Activated CD4-positive, CD25-positive, alpha-beta regulatory T cell treated with anti-CD3 and anti-CD28 coated beads, Interleukin-2, amount 50 U/mL, for 72 hours (primary cell): ENCODE measurements around the gene GIPC3.
"Not testable (repeated sequence)": the region's sequence is repeated elsewhere in the genome, so short reads cannot be mapped to it uniquely, and the experiment has no call there.

Experiments used
- DNase-seq: peaks from one replicate; pipeline ENCODE4 v3.0.0; 2021

GIPC3 gene

DNA sequence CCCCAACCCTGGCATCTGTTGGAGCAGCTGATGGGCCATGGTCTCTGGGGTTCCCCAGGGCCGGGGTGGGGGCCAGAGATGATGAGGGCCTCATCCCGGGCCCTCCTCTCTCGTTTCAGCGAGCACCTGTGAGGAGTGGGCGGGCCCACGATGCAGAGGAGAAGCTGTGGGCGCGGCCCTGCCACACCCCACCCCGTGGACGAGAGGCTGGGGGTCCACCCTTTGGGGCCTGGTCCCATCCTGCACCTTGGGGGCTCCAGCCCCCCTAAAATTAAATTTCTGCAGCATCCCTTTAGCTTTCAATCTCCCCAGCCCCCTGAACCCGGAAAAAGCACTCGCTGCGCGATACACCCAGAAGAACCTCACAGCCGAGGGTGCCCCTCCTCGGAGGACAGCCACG lies 6.9 kb upstream of the GIPC3 start:
- DNase-seq, result no peak

GRCh38 chr19:3580156-3580934 lies 4.9 kb upstream of the GIPC3 start:
- DNase-seq, result no peak

- not testable (repeated sequence) for DNase-seq
Measured at GRCh38 chr19:3581792-3582191, 3.5 kb upstream of the GIPC3 start.

GRCh38 chr19:3584036-3584802 lies 1.1 kb upstream of the GIPC3 start:
- not testable (repeated sequence) for DNase-seq

DNA sequence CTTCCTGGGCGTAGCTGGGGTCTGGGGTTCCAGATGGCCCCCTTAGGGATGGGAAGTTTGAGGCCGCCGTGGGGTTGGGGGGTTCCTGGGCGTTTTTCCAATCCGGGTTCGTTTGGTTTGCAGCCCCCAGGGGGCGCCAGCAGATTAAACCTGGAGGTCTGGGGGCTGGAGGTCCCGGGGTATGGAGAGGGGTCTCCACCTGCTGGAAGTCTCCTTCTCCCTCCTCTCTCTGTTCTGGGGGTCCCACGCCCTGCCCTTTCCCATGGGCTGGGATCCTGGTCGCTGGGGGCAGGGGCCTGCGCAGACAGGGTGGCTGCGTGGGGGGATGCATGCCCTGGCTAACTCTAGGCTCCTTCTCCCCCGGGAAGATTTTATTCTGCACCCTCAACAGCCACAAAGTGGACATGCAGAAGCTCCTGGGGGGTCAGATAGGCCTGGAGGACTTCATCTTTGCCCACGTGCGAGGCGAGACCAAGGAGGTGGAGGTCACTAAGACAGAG lies 899 bp downstream of the GIPC3 start:
- no peak for DNase-seq

- no peak for DNase-seq
Measured at GRCh38 chr19:3586707-3587346, 1.5 kb downstream of the GIPC3 start.

DNA sequence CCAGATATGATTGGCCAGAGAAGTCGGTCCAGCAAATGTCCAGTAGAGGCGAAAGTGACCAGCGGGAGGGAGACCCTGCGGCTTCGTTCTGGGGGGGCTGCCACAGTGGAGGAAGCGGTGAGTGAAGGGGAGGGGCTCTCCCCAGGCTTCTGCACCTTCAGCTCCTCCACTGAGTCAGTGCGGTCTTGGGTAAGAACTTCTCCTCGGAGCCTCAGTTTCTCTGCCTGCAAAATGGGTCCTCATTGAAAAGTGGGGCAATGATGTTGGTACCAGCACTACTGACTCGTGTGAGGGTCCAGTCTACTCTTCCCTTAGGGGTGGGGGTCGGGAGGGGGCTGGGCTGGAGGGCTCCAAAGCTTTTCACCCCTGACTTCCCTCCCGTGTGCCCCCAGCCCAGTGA lies 4.2 kb downstream of the GIPC3 start:
- no peak for DNase-seq

DNA sequence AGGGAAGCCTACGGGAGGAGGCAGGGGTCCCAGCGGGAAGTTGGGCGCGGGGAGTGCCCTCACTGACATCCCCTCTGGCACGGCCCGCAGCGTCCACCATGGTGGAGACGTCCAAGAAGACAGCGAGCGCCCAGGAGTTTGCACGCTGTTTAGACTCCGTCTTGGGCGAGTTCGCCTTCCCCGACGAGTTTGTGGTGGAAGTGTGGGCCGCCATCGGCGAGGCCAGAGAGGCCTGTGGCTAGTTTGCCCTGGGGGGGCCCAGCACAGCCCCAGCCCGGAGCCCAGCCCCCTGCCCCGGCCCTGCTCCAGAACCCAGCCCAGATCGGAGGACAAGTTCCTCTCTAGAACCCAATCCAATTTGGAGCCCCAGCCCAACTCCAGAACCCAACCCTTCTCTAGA lies 4.7 kb downstream of the GIPC3 start:
- DNase-seq, result no peak

DNA sequence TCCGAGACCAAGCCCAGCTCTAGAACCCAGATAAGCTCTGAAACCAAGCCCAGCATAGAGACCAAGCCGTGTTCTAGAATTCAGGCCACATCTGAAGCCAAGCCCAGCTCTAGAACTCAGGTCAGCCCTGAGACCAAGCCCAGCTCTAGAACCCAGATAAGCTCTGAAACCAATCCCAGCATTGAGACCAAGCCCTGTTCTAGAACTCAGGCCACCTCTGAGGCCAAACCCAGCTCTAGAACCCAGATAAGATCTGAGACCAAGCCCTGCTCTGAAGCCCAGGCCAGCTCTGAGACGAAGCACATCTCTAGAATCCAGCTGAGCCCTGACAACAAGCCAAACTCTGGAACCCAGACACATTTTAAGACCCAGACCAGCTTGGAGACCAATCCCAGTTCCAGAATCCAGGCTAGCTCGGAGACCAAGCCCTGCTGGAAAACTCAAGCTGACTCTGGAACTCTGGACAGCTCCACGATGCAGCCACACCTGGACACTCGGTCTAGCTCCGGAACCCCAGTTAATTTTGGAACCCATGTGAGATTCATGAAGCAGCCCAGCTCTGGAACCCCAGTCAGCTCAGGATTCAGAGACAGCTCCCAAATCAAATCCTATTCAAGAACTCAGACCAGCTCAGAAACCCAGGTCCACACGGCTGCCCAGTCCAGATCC lies 5.8 kb downstream of the GIPC3 start:
- DNase-seq, result no peak

GRCh38 chr19:3591876-3592613 lies 6.8 kb downstream of the GIPC3 start:
- DNase-seq, result no peak

DNA sequence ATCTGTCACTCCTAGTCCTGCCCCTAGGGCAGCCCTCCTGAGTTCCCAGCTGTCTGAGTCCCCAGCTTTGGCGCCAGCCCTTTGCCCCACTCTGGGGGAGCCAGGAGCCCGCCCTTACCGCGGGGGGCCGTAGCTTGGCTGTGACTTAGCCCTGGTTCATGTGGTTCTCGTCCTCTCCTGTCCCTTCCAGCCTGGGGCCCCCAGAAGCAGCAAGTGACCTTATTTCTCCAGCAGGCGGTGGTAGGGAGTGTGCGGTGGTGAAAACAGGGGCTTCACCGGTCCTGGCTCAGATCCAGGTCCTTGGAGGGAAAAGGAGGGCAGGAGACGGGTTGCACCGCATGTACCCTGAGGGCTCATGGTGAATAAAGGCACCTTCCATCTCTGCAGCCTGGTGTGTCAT lies 7.9 kb downstream of the GIPC3 start:
- DNase-seq, result no peak

DNA sequence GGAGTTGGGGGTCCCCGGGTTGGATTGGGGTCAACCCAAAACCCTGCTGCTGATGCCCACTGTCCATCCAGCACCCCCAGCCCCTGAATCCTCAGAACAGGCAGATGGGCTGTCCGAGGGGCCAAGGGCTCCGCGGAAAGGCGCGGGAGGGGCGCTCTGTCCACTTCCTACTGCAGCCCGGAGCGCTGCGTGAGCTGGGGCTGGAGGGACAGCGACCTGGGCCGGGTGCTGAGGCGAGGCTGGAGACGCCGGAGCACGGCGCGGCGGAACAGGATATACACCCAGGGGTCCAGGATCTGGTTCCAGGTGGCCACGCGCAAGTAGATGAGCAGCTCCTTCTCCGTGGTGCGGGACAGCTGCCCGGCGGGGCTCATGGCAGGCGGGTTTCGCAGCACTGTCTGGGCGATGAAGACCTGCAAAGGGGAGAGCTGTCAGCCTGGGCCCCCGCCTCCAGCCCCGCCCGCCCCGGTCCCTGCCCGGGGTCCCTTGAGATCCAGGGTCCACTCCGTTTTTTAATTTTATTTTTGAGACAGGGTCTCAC lies 10.3 kb downstream of the GIPC3 start:
- DNase-seq, result no peak

DNA sequence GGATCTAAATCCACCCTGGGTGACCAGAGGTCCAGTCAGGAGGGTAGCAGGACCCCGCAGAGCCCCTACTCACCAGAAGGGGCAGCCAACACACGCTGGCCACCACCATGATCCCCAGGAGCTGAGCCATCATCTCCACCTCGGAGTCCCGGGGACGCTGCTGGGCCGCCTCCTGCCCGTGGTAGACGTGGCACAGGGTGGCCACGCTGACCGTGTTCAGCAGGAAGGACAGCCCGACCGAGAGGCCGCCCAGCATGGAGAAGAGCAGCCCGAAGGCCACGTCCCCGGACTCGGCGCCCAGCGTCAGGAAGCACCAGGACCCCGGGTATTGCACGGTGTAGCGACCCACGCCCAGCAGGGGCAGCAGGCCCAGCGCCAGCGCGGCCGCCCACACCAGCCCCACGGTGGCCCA lies 14.5 kb downstream of the GIPC3 start:
- DNase-seq, result no peak

DNA sequence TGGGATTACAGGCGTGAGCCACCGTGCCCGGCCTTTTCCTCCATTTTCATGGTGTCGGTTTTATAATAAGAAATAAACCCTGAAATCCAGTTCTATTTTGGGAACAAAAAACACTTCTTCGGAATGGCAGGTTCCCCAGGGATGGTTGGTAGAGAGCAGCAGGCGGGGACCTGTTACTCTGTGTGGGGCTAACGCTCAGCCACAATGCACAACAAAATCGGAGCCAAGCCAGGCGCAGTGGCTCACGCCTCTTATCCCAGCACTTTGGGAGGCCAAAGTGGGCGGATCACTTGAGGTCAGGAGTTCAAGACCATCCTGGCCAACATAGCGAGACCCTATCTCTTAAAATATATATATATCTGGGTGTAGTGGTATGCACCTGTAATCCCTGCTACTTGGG lies 15.7 kb downstream of the GIPC3 start:
- DNase-seq, result no peak

GRCh38 chr19:3603121-3603811 lies 18.0 kb downstream of the GIPC3 start:
- DNase-seq, result no peak

GRCh38 chr19:3604227-3604986 lies 19.1 kb downstream of the GIPC3 start:
- DNase-seq, result no peak

DNA sequence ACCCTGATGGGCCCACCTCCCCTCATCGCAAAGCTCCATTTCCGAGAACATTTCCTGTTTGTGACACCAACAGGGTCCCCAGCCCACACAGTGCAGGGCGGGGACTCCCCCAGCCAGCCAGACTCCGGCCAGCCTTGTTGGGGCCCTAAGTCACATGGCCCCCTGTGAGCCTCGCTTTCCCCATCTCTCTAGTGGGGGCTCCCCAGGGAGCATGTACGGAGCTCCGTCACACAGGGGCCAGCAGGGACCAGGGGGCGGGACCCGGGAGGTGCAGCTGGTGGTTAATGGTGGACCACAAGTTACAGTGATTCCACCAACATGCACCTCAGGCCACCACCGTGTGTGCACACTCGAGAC lies 19.7 kb downstream of the GIPC3 start:
- DNase-seq, result no peak

DNA sequence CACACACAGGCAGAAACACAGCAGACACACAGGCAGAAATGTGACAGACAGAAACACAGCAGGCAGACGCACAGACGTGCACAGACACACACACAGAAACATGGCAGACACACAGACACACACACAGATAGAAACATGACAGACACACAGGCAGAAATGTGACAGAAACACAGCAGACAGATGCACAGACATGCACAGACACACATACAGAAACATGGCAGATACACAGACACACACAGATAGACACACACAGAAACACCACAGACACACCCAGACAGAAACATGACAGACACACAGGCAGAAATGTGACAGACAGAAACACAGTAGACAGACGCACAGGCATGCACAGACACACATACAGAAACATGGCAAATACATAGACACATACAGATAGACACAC lies 20.1 kb downstream of the GIPC3 start:
- DNase-seq, result no peak

GRCh38 chr19:3605770-3606169 lies 20.5 kb downstream of the GIPC3 start:
- no peak for DNase-seq

GRCh38 chr19:3606174-3606689 lies 21.0 kb downstream of the GIPC3 start:
- no peak for DNase-seq
